NCI-H1105 treated with DMSO at 0.1 percent for 48 hours (cell line): Measurements from ENCODE around the gene PRKCH.

Experiments used
- DNase-seq: peaks from one replicate; lab custom pipeline; 2025; lab: John Stamatoyannopoulos, UW

The PRKCH gene

GRCh38 chr14:61365667-61366212 lies 44.4 kb downstream of the PRKCH start:
- DNase-seq, result no peak

- DNase-seq, result no peak
Observed at GRCh38 chr14:61368114-61368710, 46.8 kb downstream of the PRKCH start.

GRCh38 chr14:61368781-61369453 lies 47.5 kb downstream of the PRKCH start:
- peak; percentile 38 for DNase-seq

- no peak for DNase-seq
Observed at GRCh38 chr14:61369454-61369810, 48.1 kb downstream of the PRKCH start.

- no peak for DNase-seq
Observed at GRCh38 chr14:61372379-61372778, 51.0 kb downstream of the PRKCH start.

- DNase-seq, result no peak
Observed at GRCh38 chr14:61372842-61373555, 51.6 kb downstream of the PRKCH start.

GRCh38 chr14:61374284-61374683 lies 52.9 kb downstream of the PRKCH start:
- no peak for DNase-seq

GRCh38 chr14:61375218-61375617 lies 53.8 kb downstream of the PRKCH start:
- DNase-seq, result no peak

GRCh38 chr14:61376314-61376713 lies 54.9 kb downstream of the PRKCH start:
- no peak for DNase-seq

- no peak for DNase-seq
Observed at GRCh38 chr14:61377749-61378148, 56.4 kb downstream of the PRKCH start.

- DNase-seq, result no peak
Observed at GRCh38 chr14:61379639-61380184, 58.3 kb downstream of the PRKCH start.

- DNase-seq, result no peak
Observed at GRCh38 chr14:61380984-61381383, 59.6 kb downstream of the PRKCH start.

GRCh38 chr14:61381553-61381952 lies 60.2 kb downstream of the PRKCH start:
- DNase-seq, result no peak

GRCh38 chr14:61382842-61383241 lies 61.5 kb downstream of the PRKCH start:
- DNase-seq, result no peak

- no peak for DNase-seq
Observed at GRCh38 chr14:61385002-61385685, 63.8 kb downstream of the PRKCH start.

GRCh38 chr14:61386173-61386772 lies 64.9 kb downstream of the PRKCH start:
- DNase-seq, result no peak

GRCh38 chr14:61387076-61387475 lies 65.7 kb downstream of the PRKCH start:
- no peak for DNase-seq

GRCh38 chr14:61388173-61388975 lies 67.0 kb downstream of the PRKCH start:
- DNase-seq, result peak; percentile 58

GRCh38 chr14:61388976-61389576 lies 67.7 kb downstream of the PRKCH start:
- no peak for DNase-seq

GRCh38 chr14:61391119-61391518 lies 69.7 kb downstream of the PRKCH start:
- DNase-seq, result no peak

- DNase-seq, result no peak
Observed at GRCh38 chr14:61392297-61392696, 70.9 kb downstream of the PRKCH start.
